ENCODE results near the gene CNN2.

The CNN2 gene
- total RNA-seq: 49.5 to 202 (median 200) reads per million in 3 experiments

GRCh38 chr19:1025960-1026782 is at the start of gene CNN2:
CNN2 (plus strand) TSS chr19:1026608; CDS start chr19:1026662, 54 bp downstream.
- DNase-seq: peak; percentile 60

GRCh38 chr19:977058-977464 is 49.3 kb upstream of the CNN2 start:
- DNase-seq: no peak

- DNase-seq: no peak
These were observed 47.1 kb upstream of the CNN2 start for GRCh38 chr19:979318-979741.

GRCh38 chr19:980133-980998 is 46.0 kb upstream of the CNN2 start:
- no peak for DNase-seq

GRCh38 chr19:982567-983170 is 43.7 kb upstream of the CNN2 start:
- DNase-seq: peak; percentile 61

- peak; percentile 78 for DNase-seq
These were observed 42.0 kb upstream of the CNN2 start, which contains the start of gene WDR18 for GRCh38 chr19:984165-984967. WDR18 (plus strand) TSS chr19:984345; CDS start chr19:984354, 9 bp downstream.

GRCh38 chr19:986083-986482 is 40.3 kb upstream of the CNN2 start:
- DNase-seq: no peak

- DNase-seq: no peak
These were observed 38.3 kb upstream of the CNN2 start for GRCh38 chr19:988081-988480.

GRCh38 chr19:988510-988909 is 37.9 kb upstream of the CNN2 start:
- no peak for DNase-seq

GRCh38 chr19:989381-990081 is 36.9 kb upstream of the CNN2 start:
- no peak for DNase-seq

- DNase-seq: no peak
These were observed 36.3 kb upstream of the CNN2 start for GRCh38 chr19:990119-990571.

GRCh38 chr19:990746-991145 is 35.7 kb upstream of the CNN2 start:
- no peak for DNase-seq

- peak; percentile 42 for DNase-seq
These were observed 35.1 kb upstream of the CNN2 start for GRCh38 chr19:991174-991931.

GRCh38 chr19:991932-992669 is 34.3 kb upstream of the CNN2 start:
- no peak for DNase-seq

GRCh38 chr19:992670-993055 is 33.7 kb upstream of the CNN2 start:
- DNase-seq: no peak

- no peak for DNase-seq
These were observed 33.0 kb upstream of the CNN2 start for GRCh38 chr19:993361-993830.

GRCh38 chr19:993831-994393 is 32.5 kb upstream of the CNN2 start:
- no peak for DNase-seq

GRCh38 chr19:994516-994915 is 31.9 kb upstream of the CNN2 start:
- no peak for DNase-seq

- DNase-seq: no peak
These were observed 31.2 kb upstream of the CNN2 start for GRCh38 chr19:995051-995827.
